IMR-90 (cell line): ENCODE data around the gene NUP205. TPM values are rescaled to one million over a fixed set of nuclear protein-coding genes. Genes with fewer than 3 reads are reported as not detected.

Experiments used
- ATAC-seq: fragments of 200-7000 bp; cut with Tn5 transposase; 2 replicates; pipeline ENCODE4 v1.9.1; 2020; ENCODE audit warnings: low read depth, mild to moderate bottlenecking, moderate library complexity
- BruUV-seq: library from RNA; stranded (reverse); fragments of 400-500 nt; replicated peaks from 2 replicates; lab custom pipeline; 2021; lab: Mats Ljungman, UMichigan
- CTCF ChIA-PET: fragments of 300-600 bp; formaldehyde crosslinking; extraction: SDS; loops from one replicate; lab custom pipeline; 2021; ENCODE audit warnings: antibody characterized with exemption; lab: Yijun Ruan, JAX
- POLR2A ChIA-PET: fragments of 300-600 bp; sonication (Branson Sonifier 250); formaldehyde crosslinking; loops from one replicate; lab custom pipeline; 2022; ENCODE audit warnings: antibody characterized with exemption; ENCODE audit not compliant: unreplicated experiment; lab: Charles Lee
- DNase-seq: peaks from one replicate; pipeline ENCODE4 v3.0.0; 2013
- H2AFZ ChIP-seq: replicated peaks from 2 replicates; pipeline ENCODE3; 2013; ENCODE audit warnings: low read length, mild to moderate bottlenecking; ENCODE audit not compliant: poor library complexity
- H2AK5ac ChIP-seq: 2 replicates; pipeline ENCODE4 v1.6.1; 2013; ENCODE audit warnings: low read depth, low read length, inconsistent platforms
- H2AK9ac ChIP-seq: replicated peaks from 2 replicates; pipeline ENCODE3; 2013; ENCODE audit warnings: mild to moderate bottlenecking, low read depth, low read length, moderate library complexity; ENCODE audit not compliant: poor library complexity
- H2BK120ac ChIP-seq: 2 replicates; pipeline ENCODE4 v1.6.1; 2013; ENCODE audit warnings: low read depth, low read length, inconsistent platforms
- H2BK15ac ChIP-seq: 3 replicates; pipeline ENCODE4 v1.6.1; 2013; ENCODE audit warnings: low read depth, low read length, inconsistent platforms
- H2BK20ac ChIP-seq: 2 replicates; pipeline ENCODE4 v1.6.1; 2013; ENCODE audit warnings: low read depth, mild to moderate bottlenecking, inconsistent platforms, low read length, moderate library complexity
- H2BK5ac ChIP-seq: 2 replicates; pipeline ENCODE4 v1.6.1; 2013; ENCODE audit warnings: mild to moderate bottlenecking, low read depth, low read length, inconsistent platforms; ENCODE audit not compliant: poor library complexity, severe bottlenecking
- H3K14ac ChIP-seq: replicated peaks from 2 replicates; pipeline ENCODE4 v1.6.1; 2013; ENCODE audit warnings: low read depth, low read length, inconsistent platforms
- H3K18ac ChIP-seq: 2 replicates; pipeline ENCODE4 v1.6.1; 2013; ENCODE audit warnings: low read depth, low read length, control low read depth
- H3K23ac ChIP-seq: 2 replicates; pipeline ENCODE4 v1.6.1; 2013; ENCODE audit warnings: low read depth, low read length, inconsistent platforms
- H3K27ac ChIP-seq: 2 replicates; pipeline ENCODE4 v1.5.1; 2013; ENCODE audit warnings: mild to moderate bottlenecking, control low read depth, low read length; ENCODE audit not compliant: insufficient read depth
- H3K27me3 ChIP-seq: 2 replicates; pipeline ENCODE4 v1.6.1; 2013; ENCODE audit warnings: low read length; ENCODE audit not compliant: control insufficient read depth, insufficient read depth
- H3K36me3 ChIP-seq: 2 replicates; pipeline ENCODE4 v1.6.1; 2013; ENCODE audit warnings: low read length, mixed read lengths; ENCODE audit not compliant: control insufficient read depth, insufficient read depth
- H3K4ac ChIP-seq: 2 replicates; pipeline ENCODE4 v1.6.1; 2013; ENCODE audit warnings: low read depth, low read length, inconsistent platforms
- H3K4me1 ChIP-seq: 2 replicates; pipeline ENCODE4 v1.6.1; 2013; ENCODE audit warnings: low read length, mixed read lengths; ENCODE audit not compliant: control insufficient read depth, insufficient read depth
- H3K4me2 ChIP-seq: 2 replicates; pipeline ENCODE4 v1.6.1; 2013; ENCODE audit warnings: low read depth, mild to moderate bottlenecking, control low read depth, low read length, moderate library complexity
- H3K4me3 ChIP-seq: 2 replicates; pipeline ENCODE4 v1.5.1; 2013; ENCODE audit warnings: low read depth, mild to moderate bottlenecking, control low read depth, low read length, moderate library complexity; ENCODE audit not compliant: insufficient read depth
- H3K56ac ChIP-seq: 2 replicates; pipeline ENCODE4 v1.6.1; 2013; ENCODE audit warnings: low read length, inconsistent platforms; ENCODE audit not compliant: insufficient read depth; ENCODE audit errors: extremely low read depth
- H3K79me1 ChIP-seq, 2 experiments: 2 replicates each; pipeline ENCODE4 v1.6.1; 2013; ENCODE audit warnings: low read length in 2 of 2, inconsistent platforms in 1 of 2, low read depth in 1 of 2
- H3K9ac ChIP-seq: 2 replicates; pipeline ENCODE4 v1.6.1; 2013; ENCODE audit warnings: low read depth, low read length, control low read depth
- H3K9me1 ChIP-seq: 2 replicates; pipeline ENCODE4 v1.6.1; 2013; ENCODE audit warnings: low read length, inconsistent platforms; ENCODE audit not compliant: insufficient read depth
- H3K9me3 ChIP-seq: 2 replicates; pipeline ENCODE4 v1.6.1; 2013; ENCODE audit warnings: low read length; ENCODE audit not compliant: control insufficient read depth, insufficient read depth
- H4K20me1 ChIP-seq: 2 replicates; pipeline ENCODE4 v1.6.1; 2013; ENCODE audit warnings: low read length, inconsistent platforms; ENCODE audit not compliant: insufficient read depth
- H4K5ac ChIP-seq: 2 replicates; pipeline ENCODE4 v1.6.1; 2013; ENCODE audit warnings: mild to moderate bottlenecking, low read depth, low read length, control low read depth
- H4K8ac ChIP-seq, 2 experiments: 2 replicates each; pipeline ENCODE4 v1.6.1; 2013; ENCODE audit warnings: low read depth in 2 of 2, low read length in 2 of 2, control low read depth in 1 of 2, inconsistent platforms in 1 of 2
- H4K91ac ChIP-seq: 2 replicates; pipeline ENCODE4 v1.6.1; 2013; ENCODE audit warnings: low read depth, low read length, inconsistent platforms; ENCODE audit not compliant: insufficient read depth
- CHD1 ChIP-seq: IDR thresholded peaks from 2 replicates; pipeline ENCODE4 v1.6.1; 2012; ENCODE audit warnings: low read depth, low read length, improper control_type of control experiment
- FOS ChIP-seq: fragments of 150-350 bp; IDR thresholded peaks from 2 replicates; pipeline ENCODE4 v1.6.1; 2016; ENCODE audit warnings: low read depth, low read length
- MAZ ChIP-seq: IDR thresholded peaks from 2 replicates; pipeline ENCODE4 v1.6.1; 2012; ENCODE audit warnings: low read depth, mild to moderate bottlenecking, low read length, improper control_type of control experiment, moderate library complexity, borderline replicate concordance
- MXI1 ChIP-seq: IDR thresholded peaks from 2 replicates; pipeline ENCODE4 v1.6.1; 2012; ENCODE audit warnings: low read depth, mild to moderate bottlenecking, low read length, moderate library complexity, borderline replicate concordance
- NFE2L2 ChIP-seq: fragments of 150-350 bp; IDR thresholded peaks from 2 replicates; pipeline ENCODE4 v1.6.1; 2016; ENCODE audit warnings: low read depth, mild to moderate bottlenecking, low read length
- POLR2A ChIP-seq: IDR thresholded peaks from 2 replicates; pipeline ENCODE4 v1.6.1; 2012; ENCODE audit warnings: mild to moderate bottlenecking, low read depth, low read length
- RCOR1 ChIP-seq: IDR thresholded peaks from 2 replicates; pipeline ENCODE4 v1.6.1; 2012; ENCODE audit warnings: mild to moderate bottlenecking, low read length, improper control_type of control experiment; ENCODE audit not compliant: insufficient replicate concordance
- RFX5 ChIP-seq: IDR thresholded peaks from 2 replicates; pipeline ENCODE4 v1.8.0; 2012; ENCODE audit warnings: low read depth, mild to moderate bottlenecking, low read length, moderate library complexity
- SMC3 ChIP-seq: fragments of 150-350 bp; IDR thresholded peaks from 2 replicates; pipeline ENCODE4 v1.6.1; 2016; ENCODE audit warnings: low read depth, mild to moderate bottlenecking, antibody characterized with exemption, low read length, moderate library complexity
- WGBS, 2 experiments: methylation state at CpG; one replicate each; pipeline versions ENCODE4 v1.1.5 to v1.1.7; 2013; ENCODE audit warnings: missing lambda C conversion rate in 2 of 2; ENCODE audit not compliant: insufficient read length in 1 of 2; ENCODE audit errors: extremely low coverage in 2 of 2; 5-methylcytosine and 5-hydroxymethylcytosine counted together
- dilution Hi-C: fragments of 300-500 bp; cut with HindIII; formaldehyde crosslinking; loops from one replicate; pipeline ENCODE4 v1.14.3; 2018; ENCODE audit warnings: low sequenced_read_pairs; ENCODE audit not compliant: unreplicated experiment
- in situ Hi-C: fragments of 300-500 bp; cut with MboI; formaldehyde crosslinking; loops from 3 replicates; pipeline ENCODE4 v1.14.3; 2019; ENCODE audit warnings: low sequenced_read_pairs, inconsistent platforms, mixed read lengths
- intact Hi-C: fragments of 100-400 bp; cut with micrococcal nuclease; formaldehyde crosslinking; loops from 2 replicates; pipeline ENCODE4 v1.10.0; 2022
- polyA plus RNA-seq, 3 experiments: library from polyadenylated mRNA; depleted of rRNA; stranded (reverse); fragments of >200 nt; gene quantifications; 2 replicates each; pipeline ENCODE4 v1.2.3, GENCODE V29; 2012; ENCODE audit warnings: low replicate concordance in 1 of 3
- total RNA-seq: library from RNA; depleted of rRNA; stranded (reverse); fragments of >200 nt; gene quantifications from 2 replicates; pipeline ENCODE4 v1.2.3, GENCODE V29; 2012
- TF ChIP-seq, protein P1 (sequence below): fragments of 150-350 bp; IDR thresholded peaks from 2 replicates; pipeline ENCODE4 v1.6.1; 2016; ENCODE audit warnings: low read depth, mild to moderate bottlenecking, low read length, moderate library complexity, borderline replicate concordance

The NUP205 gene
- total and polyA plus RNA-seq, 2 of the 4 experiments (the other 2 are of a cell fraction): 29.5 to 84.6 TPM

DNA sequence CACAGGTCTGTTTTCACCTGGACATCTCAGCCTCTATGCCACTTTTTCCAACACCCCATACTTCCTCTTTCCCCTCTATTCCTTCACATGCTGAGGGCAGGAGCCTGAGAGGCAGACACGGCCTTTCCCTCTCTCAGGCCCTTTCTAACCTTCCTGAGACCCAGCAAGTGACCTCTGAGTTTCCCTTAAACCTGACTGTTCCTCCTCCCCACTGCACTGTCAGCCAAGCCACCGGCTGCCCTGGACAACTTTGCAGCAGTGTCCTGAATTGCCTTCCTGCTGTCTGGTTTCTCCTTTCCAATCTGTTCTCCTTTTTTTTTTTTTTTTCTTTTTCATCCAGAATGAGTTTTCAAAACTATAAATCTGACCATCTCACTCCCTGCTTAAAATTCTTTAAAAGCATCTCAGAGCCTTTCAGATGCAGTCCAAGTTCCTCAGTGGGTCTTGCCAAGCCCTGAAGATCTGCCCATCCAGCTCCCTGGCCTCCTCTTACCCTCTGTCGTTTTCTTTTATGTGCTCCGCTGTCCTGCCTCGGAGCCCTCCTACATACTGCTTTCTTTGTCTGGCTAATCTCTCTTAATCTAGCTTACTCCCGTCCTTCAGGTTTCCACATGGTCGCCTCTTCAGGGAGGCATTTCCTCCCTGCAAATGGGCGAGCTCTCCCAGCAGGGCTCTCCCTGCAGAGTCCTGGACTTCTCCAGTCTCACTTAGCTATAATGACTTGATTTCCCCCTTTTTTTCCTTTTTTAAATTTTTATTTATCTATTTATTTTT, 139.7 kb downstream of the NUP205 start:
- no peaks in the 10 kb centered on the region for H3K27me3 ChIP-seq
- H3K9me1 ChIP-seq: no peaks in the 10 kb centered on the region; the same call in 1 of the 2 replicates
- H4K91ac ChIP-seq: no peak overlapping the region
- no peak overlapping the region for H2BK5ac ChIP-seq
- no peak overlapping the region for H3K4me2 ChIP-seq
- POLR2A ChIA-PET: no interaction called here
- H3K27ac ChIP-seq: no peak overlapping the region
- whole genome bisulfite sequencing, 2 experiments: 57% methylated on average over 3 of the region's 8 CpGs; no CpG with 5 or more reads in 1 of the 2 experiments
- no peak overlapping the region for H3K18ac ChIP-seq
- no peak overlapping the region for H4K8ac ChIP-seq
- no peak overlapping the region for H4K5ac ChIP-seq
- no peaks in the 10 kb centered on the region for H3K4me1 ChIP-seq
- H3K4ac ChIP-seq: no peak overlapping the region
- no peak overlapping the region for H2AK9ac ChIP-seq
- dilution Hi-C loops (no loop called here), in situ Hi-C loops (no loop called here), intact Hi-C loops (no loop called here)
- BruUV-seq: no TSS peak
- DNase-seq (no peak), ATAC-seq (no peak)
- peaks cover 2% of the 10 kb centered on the region for H3K36me3 ChIP-seq
- no peak overlapping the region for H2BK20ac ChIP-seq
- H2AK5ac ChIP-seq: no peak overlapping the region; the same call in 1 of the 2 replicates
- CTCF ChIA-PET: interaction anchor here (0.6 kb wide), 1 partner anchor 26 kb away, joined by 5 read pairs; no protein-coding TSS in a partner anchor
- TF ChIP-seq RCOR1 (no peak), POLR2A (no peak), RFX5 (no peak), CHD1 (no peak), MAZ (no peak), FOS (no peak), NFE2L2 (no peak), MXI1 (no peak), SMC3 (no peak)
- TF ChIP-seq, protein P1, sequence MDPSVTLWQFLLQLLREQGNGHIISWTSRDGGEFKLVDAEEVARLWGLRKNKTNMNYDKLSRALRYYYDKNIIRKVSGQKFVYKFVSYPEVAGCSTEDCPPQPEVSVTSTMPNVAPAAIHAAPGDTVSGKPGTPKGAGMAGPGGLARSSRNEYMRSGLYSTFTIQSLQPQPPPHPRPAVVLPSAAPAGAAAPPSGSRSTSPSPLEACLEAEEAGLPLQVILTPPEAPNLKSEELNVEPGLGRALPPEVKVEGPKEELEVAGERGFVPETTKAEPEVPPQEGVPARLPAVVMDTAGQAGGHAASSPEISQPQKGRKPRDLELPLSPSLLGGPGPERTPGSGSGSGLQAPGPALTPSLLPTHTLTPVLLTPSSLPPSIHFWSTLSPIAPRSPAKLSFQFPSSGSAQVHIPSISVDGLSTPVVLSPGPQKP: no peak
- no peak overlapping the region for H3K14ac ChIP-seq
- no peaks in the 10 kb centered on the region for H4K20me1 ChIP-seq
- no peak overlapping the region for H3K23ac ChIP-seq
- H2BK120ac ChIP-seq: no peak overlapping the region
- H2BK15ac ChIP-seq: no peak overlapping the region
- H3K56ac ChIP-seq: no peak overlapping the region
- H3K4me3 ChIP-seq: no peak overlapping the region
- no peaks in the 10 kb centered on the region for H3K9me3 ChIP-seq
- no peak overlapping the region for H3K9ac ChIP-seq
- no peak overlapping the region for H2AFZ ChIP-seq
- H3K79me1 ChIP-seq: no peaks in the 10 kb centered on the region
